DND-41 (cell line): ENCODE measurements around the gene MET.

Source experiments
- ATAC-seq: fragments of 200-7000 bp; cut with Tn5 transposase; 3 replicates; pipeline ENCODE4 v1.9.1; 2021; ENCODE audit warnings: low read depth; ENCODE audit not compliant: insufficient read depth
- DNase-seq: peaks from one replicate; pipeline ENCODE4 v3.0.0-alpha.2; 2020
- H2AFZ ChIP-seq: 2 replicates; pipeline ENCODE4 v1.6.0; 2012; ENCODE audit warnings: low read depth, low read length
- H3K27ac ChIP-seq: 2 replicates; pipeline ENCODE4 v1.5.1; 2012; ENCODE audit warnings: low read length, inconsistent platforms
- H3K27me3 ChIP-seq: fragments of 200-600 bp; sonication (generic); 2 replicates; pipeline ENCODE4 v1.6.0; 2012; ENCODE audit warnings: low read length, mild to moderate bottlenecking, inconsistent platforms; ENCODE audit not compliant: insufficient read depth, poor library complexity
- H3K36me3 ChIP-seq: 2 replicates; pipeline ENCODE4 v1.5.1; 2012; ENCODE audit warnings: low read length, inconsistent platforms; ENCODE audit not compliant: insufficient read depth
- H3K4me1 ChIP-seq: 2 replicates; pipeline ENCODE4 v1.5.1; 2012; ENCODE audit warnings: mild to moderate bottlenecking, low read length; ENCODE audit not compliant: insufficient read depth
- H3K4me2 ChIP-seq: 2 replicates; pipeline ENCODE4 v1.6.0; 2012; ENCODE audit warnings: mild to moderate bottlenecking, moderate library complexity, low read length, inconsistent platforms; ENCODE audit not compliant: insufficient read depth
- H3K4me3 ChIP-seq, 2 experiments: fragments of 200-600 bp in 1 of 2; shearing (Covaris generic) in 1 of 2; 2 replicates each; pipeline ENCODE4 v1.5.1; 2012 to 2016; ENCODE audit warnings: inconsistent platforms in 2 of 2, low read length in 2 of 2, mild to moderate bottlenecking in 2 of 2, low read depth in 1 of 2, moderate library complexity in 1 of 2
- H3K79me2 ChIP-seq: 2 replicates; pipeline ENCODE4 v1.6.0; 2012; ENCODE audit warnings: low read length, inconsistent platforms; ENCODE audit not compliant: insufficient read depth
- H3K9ac ChIP-seq: 2 replicates; pipeline ENCODE4 v1.6.0; 2012; ENCODE audit warnings: low read depth, mild to moderate bottlenecking, inconsistent platforms, low read length, moderate library complexity
- H3K9me3 ChIP-seq: 2 replicates; pipeline ENCODE4 v1.5.1; 2012; ENCODE audit warnings: low read length, moderate library complexity, mild to moderate bottlenecking, inconsistent platforms; ENCODE audit not compliant: insufficient read depth, severe bottlenecking
- H4K20me1 ChIP-seq: 2 replicates; pipeline ENCODE4 v1.6.0; 2012; ENCODE audit warnings: low read length; ENCODE audit not compliant: insufficient read depth
- EZH2 ChIP-seq: IDR thresholded peaks from 3 replicates; pipeline ENCODE4 v1.6.1; 2012; ENCODE audit warnings: borderline replicate concordance, low read depth, mild to moderate bottlenecking, moderate library complexity, low read length, inconsistent platforms; ENCODE audit not compliant: severe bottlenecking
- TF ChIP-seq, protein P1 (sequence below): IDR thresholded peaks from 2 replicates; pipeline ENCODE4 v1.5.1; 2012; ENCODE audit warnings: borderline replicate concordance, low read length, moderate library complexity, mild to moderate bottlenecking; ENCODE audit not compliant: poor library complexity, severe bottlenecking; ENCODE audit errors: extremely low read depth

The MET gene

DNA sequence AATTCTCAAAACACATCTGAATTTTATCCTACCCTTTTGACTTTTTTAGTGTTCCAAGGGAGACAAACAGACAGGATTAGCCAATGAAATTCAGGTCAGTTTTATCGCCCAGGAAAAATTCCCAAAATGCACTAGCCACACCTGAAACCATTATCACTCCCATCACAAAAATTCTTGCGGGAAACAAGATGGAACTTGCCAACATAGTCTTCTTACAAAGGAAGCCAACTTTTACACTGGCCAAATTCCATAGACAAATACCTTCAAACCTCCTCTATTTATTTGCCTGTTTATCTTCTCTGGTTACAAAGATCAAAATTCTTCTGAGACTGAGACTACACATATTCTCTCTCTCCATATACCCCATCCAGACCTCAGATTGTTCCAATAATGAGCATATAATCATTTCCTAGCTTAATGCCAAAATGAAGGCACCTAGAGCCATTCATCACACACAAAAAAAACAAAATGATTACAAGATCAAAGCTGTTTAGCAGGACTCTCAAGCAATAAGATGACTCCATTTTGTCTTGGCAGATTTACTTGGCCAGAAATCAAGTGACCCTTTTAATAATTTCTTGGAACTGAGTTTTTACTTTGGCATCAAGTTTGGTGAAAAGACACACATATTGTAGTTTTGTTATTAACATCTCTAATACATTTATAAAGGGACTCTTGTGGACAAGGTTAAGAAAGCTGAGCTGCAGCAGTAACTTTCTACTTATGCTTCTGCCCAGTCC lies 30.2 kb downstream of the MET start:
- Histone ChIP-seq H3K4me1 (no peaks in the 10 kb centered on the region), H3K79me2 (no peaks in the 10 kb centered on the region), H3K36me3 (no peaks in the 10 kb centered on the region), H3K9ac (no peak overlapping the region), H2AFZ (no peak overlapping the region), H3K4me2 (no peak overlapping the region), H3K4me3 (no peak overlapping the region), H4K20me1 (no peaks in the 10 kb centered on the region), H3K27me3 (peaks cover 13% of the 10 kb centered on the region), H3K27ac (no peak overlapping the region), H3K9me3 (no peaks in the 10 kb centered on the region)
- TF ChIP-seq, protein P1, sequence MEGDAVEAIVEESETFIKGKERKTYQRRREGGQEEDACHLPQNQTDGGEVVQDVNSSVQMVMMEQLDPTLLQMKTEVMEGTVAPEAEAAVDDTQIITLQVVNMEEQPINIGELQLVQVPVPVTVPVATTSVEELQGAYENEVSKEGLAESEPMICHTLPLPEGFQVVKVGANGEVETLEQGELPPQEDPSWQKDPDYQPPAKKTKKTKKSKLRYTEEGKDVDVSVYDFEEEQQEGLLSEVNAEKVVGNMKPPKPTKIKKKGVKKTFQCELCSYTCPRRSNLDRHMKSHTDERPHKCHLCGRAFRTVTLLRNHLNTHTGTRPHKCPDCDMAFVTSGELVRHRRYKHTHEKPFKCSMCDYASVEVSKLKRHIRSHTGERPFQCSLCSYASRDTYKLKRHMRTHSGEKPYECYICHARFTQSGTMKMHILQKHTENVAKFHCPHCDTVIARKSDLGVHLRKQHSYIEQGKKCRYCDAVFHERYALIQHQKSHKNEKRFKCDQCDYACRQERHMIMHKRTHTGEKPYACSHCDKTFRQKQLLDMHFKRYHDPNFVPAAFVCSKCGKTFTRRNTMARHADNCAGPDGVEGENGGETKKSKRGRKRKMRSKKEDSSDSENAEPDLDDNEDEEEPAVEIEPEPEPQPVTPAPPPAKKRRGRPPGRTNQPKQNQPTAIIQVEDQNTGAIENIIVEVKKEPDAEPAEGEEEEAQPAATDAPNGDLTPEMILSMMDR: no peak
- no peak for TF ChIP-seq EZH2
- DNase-seq: no peak
- ATAC-seq: no peak

DNA sequence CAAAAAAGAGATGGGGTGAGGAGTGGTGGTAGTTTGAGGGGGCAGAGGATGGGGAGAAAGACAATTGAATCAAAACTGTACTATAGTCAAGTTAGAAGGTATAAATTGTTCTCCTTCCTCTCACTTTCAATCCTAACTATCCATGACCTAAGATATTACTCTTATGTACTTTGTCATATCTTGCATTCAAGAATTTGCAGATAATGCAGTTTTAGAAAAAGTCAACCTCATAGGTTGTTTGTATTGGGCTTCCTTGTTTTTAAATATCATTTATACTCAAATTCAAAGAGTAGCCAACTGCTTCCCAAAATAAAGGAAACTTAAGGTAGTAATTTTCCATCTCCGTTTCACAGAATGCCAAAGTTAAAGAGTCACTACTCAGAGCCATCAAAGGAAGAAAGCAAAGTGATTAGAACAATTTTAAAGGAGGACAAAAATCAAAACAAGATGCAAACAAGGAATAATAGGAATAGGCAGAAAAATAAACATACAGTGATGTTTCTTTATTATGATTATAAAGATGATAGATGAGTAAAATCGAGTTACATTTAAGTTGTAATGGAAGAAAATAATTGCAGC lies 32.7 kb downstream of the MET start:
- DNase-seq (no peak), ATAC-seq (no peak)
- Histone ChIP-seq H3K36me3 (no peaks in the 10 kb centered on the region), H3K4me1 (no peaks in the 10 kb centered on the region), H3K9me3 (no peaks in the 10 kb centered on the region), H3K27me3 (peaks cover 12% of the 10 kb centered on the region), H3K4me3 (no peak overlapping the region), H3K4me2 (no peak overlapping the region), H2AFZ (no peak overlapping the region), H3K27ac (no peak overlapping the region), H3K79me2 (no peaks in the 10 kb centered on the region), H4K20me1 (no peaks in the 10 kb centered on the region), H3K9ac (no peak overlapping the region)
- TF ChIP-seq EZH2: no peak
- TF ChIP-seq, protein P1: no peak

DNA sequence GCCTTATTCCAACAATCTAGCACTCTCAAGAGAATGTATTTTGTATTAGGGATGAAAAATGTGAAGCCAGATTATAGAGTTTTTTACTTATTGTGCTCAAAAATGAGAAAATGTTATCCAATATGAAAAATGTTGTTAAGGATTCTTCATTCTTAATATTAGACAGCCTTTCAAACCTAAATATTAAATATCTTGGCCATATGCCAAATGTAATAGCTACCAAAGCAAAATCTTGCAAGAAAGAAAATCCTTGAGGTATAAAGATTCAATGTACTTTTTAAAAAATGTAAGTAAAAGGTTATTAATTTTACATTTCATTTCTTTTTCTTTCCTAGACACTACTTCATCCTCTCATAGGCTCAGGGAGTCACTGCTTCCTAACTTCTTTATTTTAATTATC lies 33.4 kb downstream of the MET start:
- H4K20me1 ChIP-seq: no peaks in the 10 kb centered on the region
- H3K9ac ChIP-seq: no peak overlapping the region
- no peak for TF ChIP-seq EZH2
- TF ChIP-seq, protein P1: no peak
- peaks cover 9% of the 10 kb centered on the region for H3K27me3 ChIP-seq
- DNase-seq (no peak), ATAC-seq (no peak)
- no peaks in the 10 kb centered on the region for H3K4me1 ChIP-seq
- no peaks in the 10 kb centered on the region for H3K9me3 ChIP-seq
- H3K4me3 ChIP-seq: no peak overlapping the region
- no peak overlapping the region for H2AFZ ChIP-seq
- no peaks in the 10 kb centered on the region for H3K36me3 ChIP-seq
- H3K79me2 ChIP-seq: no peaks in the 10 kb centered on the region
- no peak overlapping the region for H3K4me2 ChIP-seq
- no peak overlapping the region for H3K27ac ChIP-seq
